ENCODE measurements around the gene SNX7.

DNA sequence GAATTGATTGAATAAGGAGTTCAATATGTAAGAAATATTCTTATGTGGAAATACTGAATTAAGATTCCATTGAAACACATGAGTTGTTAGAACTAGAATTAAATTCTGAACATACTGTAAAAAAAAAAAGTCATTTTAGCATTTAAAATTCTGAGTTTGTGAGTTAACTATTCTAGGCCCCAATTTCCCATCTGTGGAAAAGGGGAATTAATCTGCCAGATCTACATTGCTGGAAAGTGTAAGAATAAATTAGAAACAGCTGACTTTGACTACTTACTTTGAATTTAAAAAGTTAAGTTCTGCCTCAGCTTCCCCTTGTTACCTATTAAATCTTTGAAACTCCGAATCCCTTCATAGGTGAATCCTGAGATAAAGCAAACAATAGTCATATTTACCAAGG lies 103.0 kb downstream of the SNX7 start:
- no peak for TF ChIP-seq EZH2phosphoT487 (IDR thresholded peaks at IDR 0.05; ENCODE audit: low read depth)
- no peak for TF ChIP-seq CTCF (IDR thresholded peaks at IDR 0.05; ENCODE audit: low read depth, low read length)

Data from OCI-LY3 (cell line).